Keratinocyte (primary cell): ENCODE measurements around the gene MARCHF6.

Experiments
- EZH2 ChIP-seq: IDR thresholded peaks from one replicate; pipeline ENCODE4 v1.6.1; 2012; ENCODE audit warnings: inconsistent platforms, mild to moderate bottlenecking, low read length, moderate library complexity
- TF ChIP-seq, protein P1 (sequence below), 3 experiments: IDR thresholded peaks in 1 of 3; conservative IDR thresholded peaks in 1 of 3; optimal IDR thresholded peaks in 1 of 3; 2 replicates in 2 of 3; 3 replicates in 1 of 3; pipeline versions ENCODE3 to v1.5.1; 2011; ENCODE audit warnings: low read length in 3 of 3, mild to moderate bottlenecking in 3 of 3, moderate library complexity in 2 of 3, control low read depth in 1 of 3, inconsistent platforms in 1 of 3; ENCODE audit not compliant: insufficient read depth in 2 of 3; ENCODE audit errors: extremely low read depth in 1 of 3

DNA sequence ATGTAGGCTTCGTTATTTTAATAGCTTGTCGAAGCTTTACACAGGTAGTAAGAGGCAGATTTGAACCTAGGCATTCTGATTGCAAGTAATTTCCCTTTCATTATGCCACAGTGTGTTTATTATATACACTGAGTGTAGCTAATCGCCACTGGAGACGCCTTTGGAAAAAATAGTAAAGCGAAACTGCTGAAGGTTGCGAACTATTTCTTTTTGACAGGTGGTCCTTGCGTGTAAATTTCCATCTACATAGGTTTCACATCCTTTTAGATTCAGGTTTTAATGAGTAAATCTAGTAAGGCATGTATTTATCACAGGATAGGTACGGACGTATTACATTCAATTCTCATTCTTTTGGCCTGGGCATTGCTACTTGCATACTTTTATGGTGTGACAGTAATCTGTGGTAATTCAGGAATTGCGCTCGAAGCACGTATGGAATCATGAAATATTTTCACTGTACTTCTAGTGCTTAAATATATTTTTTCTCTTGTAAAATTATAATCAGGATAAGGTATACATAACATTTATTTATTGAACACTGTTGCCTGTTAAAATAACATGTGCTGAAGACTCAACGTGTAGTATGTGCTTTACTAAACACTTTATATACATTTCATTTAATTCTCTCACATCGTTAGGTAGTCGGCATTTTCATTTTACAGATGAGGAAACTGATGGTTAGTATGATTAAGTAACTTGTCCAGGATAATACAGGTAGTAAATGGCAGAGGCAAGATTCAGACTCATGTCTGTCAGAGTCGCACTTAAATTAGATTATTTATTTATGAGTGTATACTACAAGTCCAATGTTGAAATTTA, 1.8 kb downstream of the MARCHF6 start:
- TF ChIP-seq, protein P1, sequence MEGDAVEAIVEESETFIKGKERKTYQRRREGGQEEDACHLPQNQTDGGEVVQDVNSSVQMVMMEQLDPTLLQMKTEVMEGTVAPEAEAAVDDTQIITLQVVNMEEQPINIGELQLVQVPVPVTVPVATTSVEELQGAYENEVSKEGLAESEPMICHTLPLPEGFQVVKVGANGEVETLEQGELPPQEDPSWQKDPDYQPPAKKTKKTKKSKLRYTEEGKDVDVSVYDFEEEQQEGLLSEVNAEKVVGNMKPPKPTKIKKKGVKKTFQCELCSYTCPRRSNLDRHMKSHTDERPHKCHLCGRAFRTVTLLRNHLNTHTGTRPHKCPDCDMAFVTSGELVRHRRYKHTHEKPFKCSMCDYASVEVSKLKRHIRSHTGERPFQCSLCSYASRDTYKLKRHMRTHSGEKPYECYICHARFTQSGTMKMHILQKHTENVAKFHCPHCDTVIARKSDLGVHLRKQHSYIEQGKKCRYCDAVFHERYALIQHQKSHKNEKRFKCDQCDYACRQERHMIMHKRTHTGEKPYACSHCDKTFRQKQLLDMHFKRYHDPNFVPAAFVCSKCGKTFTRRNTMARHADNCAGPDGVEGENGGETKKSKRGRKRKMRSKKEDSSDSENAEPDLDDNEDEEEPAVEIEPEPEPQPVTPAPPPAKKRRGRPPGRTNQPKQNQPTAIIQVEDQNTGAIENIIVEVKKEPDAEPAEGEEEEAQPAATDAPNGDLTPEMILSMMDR (optimal IDR thresholded peaks at IDR 0.05 in 1 of 3, IDR thresholded peaks at IDR 0.05 in 1 of 3, conservative IDR thresholded peaks at IDR 0.05 in 1 of 3; ENCODE audit: extremely low read depth in 1 of 3, insufficient read depth in 2 of 3, low read length in 3 of 3) = no peak
- TF ChIP-seq EZH2 = no peak
